Hepatocyte (in vitro differentiated cells): ENCODE data around the gene RBMS1.

Source experiments
- EZH2 ChIP-seq: fragments of 200-600 bp; sonication (generic); IDR thresholded peaks from 2 replicates; pipeline ENCODE4 v1.6.1; 2016; ENCODE audit warnings: antibody characterized with exemption, mild to moderate bottlenecking, borderline replicate concordance
- EZH2phosphoT487 ChIP-seq: fragments of 200-600 bp; sonication (generic); IDR thresholded peaks from one replicate; pipeline ENCODE4 v1.6.1; 2018; ENCODE audit warnings: antibody characterized with exemption, mild to moderate bottlenecking, low read depth, moderate library complexity; ENCODE audit not compliant: unreplicated experiment, severe bottlenecking
- TF ChIP-seq, protein P1 (sequence below): fragments of 200-600 bp; sonication (generic); IDR thresholded peaks from 2 replicates; pipeline ENCODE4 v1.5.1; 2016; ENCODE audit warnings: antibody characterized with exemption, mild to moderate bottlenecking; ENCODE audit not compliant: poor library complexity

DNA sequence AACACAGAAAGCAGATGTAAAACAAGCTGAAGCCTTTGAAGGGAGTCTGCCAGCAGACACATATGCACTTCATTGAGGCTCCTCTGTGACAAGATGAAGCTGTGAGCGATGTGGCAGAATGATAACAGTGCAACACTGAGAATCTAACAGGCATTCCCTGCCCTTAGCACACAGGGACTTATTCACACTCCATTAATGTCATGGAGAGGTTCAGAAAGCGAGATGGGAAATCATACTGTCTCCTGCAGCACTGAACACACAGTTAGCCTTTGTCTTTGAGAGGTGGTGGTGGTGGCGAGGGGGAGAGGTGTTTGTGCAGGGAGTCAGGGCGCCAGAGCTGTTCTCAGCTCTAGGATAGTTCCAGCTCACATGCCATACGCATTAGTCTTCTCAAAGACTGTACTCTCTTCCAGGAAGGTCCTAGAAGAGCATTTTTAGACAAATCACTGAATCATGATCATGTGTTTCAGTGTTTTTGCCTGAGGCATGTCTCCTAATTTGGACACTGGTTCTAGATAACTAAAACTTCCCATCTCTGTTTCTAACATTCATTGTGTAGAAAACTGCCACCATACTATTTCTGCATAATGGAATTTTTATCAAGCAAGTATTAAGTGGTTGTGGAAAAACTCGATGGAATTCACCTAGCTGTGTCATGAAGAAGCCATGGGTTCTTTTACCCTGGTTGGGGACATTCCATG is 200.1 kb downstream of the RBMS1 start:
- TF ChIP-seq EZH2phosphoT487 (no peak), EZH2 (no peak)
- TF ChIP-seq, protein P1, sequence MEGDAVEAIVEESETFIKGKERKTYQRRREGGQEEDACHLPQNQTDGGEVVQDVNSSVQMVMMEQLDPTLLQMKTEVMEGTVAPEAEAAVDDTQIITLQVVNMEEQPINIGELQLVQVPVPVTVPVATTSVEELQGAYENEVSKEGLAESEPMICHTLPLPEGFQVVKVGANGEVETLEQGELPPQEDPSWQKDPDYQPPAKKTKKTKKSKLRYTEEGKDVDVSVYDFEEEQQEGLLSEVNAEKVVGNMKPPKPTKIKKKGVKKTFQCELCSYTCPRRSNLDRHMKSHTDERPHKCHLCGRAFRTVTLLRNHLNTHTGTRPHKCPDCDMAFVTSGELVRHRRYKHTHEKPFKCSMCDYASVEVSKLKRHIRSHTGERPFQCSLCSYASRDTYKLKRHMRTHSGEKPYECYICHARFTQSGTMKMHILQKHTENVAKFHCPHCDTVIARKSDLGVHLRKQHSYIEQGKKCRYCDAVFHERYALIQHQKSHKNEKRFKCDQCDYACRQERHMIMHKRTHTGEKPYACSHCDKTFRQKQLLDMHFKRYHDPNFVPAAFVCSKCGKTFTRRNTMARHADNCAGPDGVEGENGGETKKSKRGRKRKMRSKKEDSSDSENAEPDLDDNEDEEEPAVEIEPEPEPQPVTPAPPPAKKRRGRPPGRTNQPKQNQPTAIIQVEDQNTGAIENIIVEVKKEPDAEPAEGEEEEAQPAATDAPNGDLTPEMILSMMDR, result no peak
